NCI-H2227 treated with DMSO at 0.1 percent for 48 hours (cell line): ENCODE results near the gene PLEKHM3.

Experiments used
- DNase-seq: peaks from one replicate; lab custom pipeline; 2025; lab: John Stamatoyannopoulos, UW

The PLEKHM3 gene

DNA sequence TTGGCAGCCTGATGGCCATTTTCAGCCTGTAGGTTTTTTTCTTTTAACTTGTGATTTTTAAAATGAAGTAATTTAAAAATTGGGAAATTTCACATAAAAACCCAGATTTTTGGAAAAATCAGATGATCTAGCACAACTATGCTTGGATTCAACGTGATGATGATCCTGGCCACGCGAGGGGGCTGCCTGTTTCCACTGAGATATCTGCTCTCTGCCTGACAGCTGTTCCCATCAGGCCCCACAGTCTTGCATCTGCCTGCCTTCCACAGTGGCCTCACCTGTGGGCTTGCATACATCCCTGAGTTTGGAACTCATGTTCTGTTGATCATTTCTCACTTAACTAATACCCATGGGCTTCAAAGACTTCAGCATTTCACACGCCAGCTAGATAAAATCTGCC is 163.5 kb downstream of the PLEKHM3 start:
- no peak for DNase-seq

DNA sequence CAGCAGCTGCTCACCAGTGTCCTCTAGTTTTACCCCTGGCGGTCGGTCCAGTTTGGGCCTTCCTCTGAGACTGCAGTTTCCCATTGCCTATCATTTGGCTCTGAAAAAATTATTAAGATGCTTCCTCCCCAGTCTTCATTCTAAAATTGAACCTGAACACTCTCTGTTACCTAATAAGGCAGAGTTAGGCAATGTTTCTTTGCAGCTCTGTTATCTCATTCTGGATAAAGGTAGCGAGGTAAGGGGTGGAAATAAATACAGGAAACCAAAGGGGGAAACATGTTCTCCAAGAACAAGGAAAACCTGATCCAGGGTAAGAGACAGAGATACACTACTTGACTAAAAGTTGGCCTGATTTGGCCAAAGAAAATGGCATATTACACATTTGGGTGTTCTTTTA is 164.6 kb downstream of the PLEKHM3 start:
- no peak for DNase-seq

DNA sequence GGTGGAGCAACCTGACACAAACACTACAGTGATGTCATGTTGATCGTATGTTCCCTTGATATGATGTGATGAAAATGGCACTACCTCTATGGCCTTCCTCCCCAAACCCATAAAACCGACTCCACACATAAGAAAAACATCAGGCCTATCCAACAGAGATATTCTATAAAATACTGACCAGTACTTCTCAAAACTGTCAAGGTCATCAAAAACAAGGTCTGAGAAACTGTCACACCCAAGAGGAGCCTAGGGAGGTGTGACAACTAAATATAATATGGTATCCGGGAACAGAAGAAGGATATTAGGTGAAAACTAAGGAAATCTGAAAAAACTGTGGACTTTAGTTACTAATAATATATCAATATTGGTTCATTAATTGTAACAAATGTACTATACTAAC is 169.7 kb downstream of the PLEKHM3 start:
- no peak for DNase-seq

DNA sequence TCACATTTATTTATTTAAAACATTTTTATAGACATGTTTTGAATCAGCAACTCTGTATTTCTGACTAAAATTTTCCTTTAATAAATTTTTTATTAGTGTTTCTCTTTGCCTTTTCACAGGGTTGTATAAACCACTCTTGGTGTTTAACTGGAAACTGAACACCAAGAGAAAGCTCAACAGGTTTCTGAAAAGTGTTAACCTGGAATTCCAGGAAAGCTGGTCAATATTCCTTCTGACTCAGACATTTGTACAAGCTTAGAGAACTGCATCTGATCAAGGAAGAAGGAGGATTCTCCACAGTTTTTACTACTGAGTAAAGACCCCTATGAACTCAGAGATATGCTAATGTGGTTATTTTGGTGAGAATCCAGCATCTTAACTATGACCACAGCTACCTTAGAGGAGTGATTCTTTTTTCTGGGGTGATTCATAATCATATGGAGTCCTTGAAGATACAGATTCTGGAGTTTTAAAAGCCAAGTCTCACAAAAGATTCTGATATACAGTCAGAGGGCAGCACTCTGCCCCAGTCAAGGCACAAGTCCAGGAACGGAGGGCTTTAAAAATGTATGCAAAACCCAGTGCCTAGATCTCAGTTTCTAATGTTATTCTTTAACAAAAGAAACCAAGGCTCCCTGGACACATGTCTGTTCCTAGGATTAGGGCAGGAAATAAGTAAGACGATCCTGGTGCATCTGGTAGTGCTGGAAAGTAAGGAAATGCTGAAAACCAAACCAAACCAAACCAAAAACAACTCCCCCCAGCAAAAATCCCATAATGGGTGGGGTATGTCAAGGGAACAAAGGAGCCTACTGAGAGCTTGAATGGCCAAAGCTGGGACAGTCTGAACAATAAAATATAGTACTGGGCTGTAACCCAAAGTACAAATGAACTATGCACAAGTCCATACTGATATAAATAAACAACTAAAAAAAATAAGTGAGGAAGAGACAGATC is 170.6 kb downstream of the PLEKHM3 start:
- DNase-seq = no peak

DNA sequence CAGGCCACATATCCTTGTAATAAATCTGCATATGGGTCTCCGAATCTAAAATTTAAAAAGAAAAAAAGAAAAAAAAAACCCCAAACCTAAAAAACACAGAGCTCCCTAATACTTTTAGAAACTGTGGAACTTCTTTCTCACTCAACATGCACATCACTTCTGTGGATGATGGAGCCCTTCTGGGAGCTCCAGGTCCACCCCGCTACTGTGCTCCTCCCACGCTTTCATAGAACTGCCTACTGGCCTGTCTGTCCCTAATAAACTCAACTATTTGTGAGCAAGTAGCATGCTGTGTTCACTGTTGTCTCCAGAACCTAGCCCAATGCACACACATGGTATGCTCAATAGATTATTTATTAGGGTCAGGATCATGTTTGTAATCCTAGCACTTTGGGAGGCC is 172.5 kb downstream of the PLEKHM3 start:
- DNase-seq = no peak

DNA sequence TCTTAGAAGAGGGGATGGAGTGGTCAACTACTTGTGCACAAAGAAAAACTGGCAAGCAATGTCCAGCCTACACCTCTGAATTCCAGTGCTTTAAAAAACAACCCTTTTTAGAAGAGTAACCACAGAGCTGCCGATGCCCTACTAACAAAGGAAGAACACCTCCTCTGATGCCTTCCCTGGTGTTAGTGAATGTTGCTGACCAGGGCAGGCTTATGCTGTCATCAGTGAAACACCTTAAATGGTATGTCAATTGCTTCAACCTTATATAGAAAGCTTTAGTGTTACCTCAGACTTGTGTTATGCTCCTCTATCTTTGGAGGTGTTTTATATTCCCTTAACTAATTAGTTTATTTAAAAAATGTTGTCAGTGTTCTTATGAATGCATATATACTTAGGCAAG is 175.9 kb downstream of the PLEKHM3 start:
- no peak for DNase-seq

DNA sequence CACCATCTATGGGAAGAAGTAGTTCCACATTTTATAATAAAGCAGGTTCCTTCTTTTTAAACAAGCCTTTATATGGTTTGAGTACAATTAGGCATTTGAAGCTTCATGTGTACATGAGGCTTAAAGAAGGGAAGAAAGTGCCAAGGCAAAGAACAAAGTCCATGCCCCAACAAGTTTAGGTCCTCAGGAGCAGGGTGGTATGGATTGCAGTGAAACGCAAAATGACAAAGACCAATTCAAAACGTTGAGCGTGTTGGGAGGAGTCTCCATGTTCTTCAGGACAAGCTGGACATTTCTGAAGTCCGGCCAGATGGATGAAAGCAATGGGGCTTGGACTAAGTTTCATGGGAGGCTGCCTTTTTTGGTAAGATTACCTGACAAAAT is 176.8 kb downstream of the PLEKHM3 start:
- DNase-seq = no peak

DNA sequence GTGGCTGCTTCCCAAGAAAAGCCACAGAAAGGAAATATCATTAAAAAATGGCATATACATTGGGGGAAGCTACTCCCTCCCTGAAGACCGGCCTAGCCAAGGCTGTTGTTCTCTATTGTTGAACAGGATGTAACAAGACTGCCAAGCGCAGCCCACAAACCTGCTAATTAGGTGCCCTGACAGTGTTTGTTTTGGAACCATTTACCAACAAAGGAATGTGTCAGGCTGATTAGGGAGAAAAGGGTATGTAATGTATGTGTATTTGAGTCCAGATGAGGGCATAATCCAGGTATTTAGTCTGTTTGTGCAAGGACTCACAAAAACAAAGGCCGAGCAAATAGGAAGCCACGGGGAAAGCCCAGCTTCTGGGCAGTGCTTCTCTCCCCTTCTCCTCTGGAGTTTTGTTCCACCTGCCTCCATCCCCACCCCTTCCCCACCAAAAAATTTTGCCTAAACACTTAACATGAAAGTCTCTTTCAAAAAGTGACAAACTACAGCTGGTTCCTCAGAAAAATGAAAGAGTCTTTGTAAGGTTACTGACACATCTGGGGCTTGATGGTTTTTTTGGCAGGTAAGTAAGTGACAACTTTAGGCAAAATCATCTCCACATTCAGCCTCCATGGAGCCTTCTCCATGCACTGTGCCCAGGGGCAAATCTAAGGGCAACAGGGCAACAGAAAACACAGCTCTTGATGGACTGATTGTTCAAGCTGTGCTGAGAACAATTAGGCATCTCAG is 177.4 kb downstream of the PLEKHM3 start:
- DNase-seq = peak; percentile 42

DNA sequence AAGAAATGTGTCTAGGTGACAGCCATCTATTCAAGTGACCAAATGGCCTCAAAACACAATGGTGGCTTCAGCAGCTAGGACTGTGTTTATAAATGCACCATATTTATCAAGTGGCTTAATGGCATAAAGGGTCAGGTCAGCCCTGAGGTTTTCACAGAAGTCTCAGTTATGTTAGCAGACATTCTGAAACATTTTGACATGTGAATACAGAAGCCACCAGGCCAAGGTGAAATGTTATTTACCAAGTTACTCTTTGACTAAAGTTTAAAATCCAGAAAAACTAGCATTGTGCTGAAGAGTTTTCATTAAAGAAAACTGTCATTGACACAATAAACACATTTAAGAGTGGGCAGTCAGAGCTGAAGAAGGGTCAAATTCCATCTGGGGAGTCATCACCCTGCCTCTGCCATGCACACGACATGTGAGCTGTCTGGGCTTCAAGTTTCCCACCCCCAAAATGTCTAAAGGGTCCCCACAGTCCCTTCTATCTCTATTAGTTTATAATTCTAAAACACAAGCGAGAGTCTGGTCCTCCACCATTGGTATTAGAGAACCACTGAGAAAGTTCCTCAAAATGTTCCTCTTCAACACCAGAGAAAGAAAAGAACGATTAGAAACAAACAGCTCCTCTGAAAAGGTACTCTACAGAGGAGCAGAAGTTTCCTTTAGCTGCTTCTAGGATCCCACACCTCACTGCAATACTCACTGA is 178.1 kb downstream of the PLEKHM3 start:
- DNase-seq = no peak

DNA sequence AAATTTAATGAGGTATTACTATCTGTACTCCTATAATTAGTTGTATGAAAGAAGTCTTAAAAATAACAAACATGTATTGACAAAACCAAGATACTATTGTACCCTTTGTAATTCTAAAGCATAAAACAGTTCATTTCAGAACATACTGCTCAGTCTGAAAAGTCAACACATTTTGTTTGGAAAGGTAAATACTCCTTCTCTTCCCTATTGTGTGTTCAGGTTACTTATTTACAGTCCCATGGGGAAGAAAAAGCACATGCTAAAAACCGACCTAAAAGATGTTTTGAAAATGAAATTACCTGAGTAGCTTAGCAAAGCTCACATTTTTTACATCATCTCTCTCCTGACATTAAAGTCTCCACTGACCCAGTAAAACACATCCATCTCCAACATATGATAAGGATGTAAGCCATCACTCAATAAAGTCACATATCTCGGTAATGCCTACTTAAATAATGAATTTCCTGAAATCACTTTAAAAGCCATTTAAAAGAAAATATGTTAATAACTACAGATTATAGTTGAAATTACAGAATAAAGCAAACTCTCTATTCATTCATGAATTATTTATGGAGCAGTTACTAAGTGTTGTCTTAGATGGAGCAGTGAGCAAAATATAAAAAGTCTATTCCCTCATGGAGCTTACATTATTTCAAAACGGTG is 180.0 kb downstream of the PLEKHM3 start:
- DNase-seq = no peak

DNA sequence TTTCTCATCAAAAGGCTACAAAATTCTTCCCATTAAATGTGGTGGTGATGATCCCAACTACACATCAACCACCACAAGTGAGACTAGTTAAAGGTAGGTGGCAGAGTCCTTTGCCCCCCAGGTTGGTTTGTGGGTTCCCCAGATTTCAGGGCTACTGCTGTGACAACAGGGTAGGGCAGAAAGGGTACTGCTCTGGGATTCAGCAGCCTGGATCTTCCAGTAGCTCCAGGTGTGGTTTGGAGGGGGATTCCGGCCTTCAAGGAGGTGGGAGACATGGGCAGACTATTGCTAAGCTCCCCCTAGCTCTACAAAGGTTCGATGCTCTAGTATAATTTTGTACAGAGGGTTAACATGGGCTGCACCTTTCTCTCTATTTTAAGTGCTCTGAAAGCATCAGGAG is 180.7 kb downstream of the PLEKHM3 start:
- no peak for DNase-seq

DNA sequence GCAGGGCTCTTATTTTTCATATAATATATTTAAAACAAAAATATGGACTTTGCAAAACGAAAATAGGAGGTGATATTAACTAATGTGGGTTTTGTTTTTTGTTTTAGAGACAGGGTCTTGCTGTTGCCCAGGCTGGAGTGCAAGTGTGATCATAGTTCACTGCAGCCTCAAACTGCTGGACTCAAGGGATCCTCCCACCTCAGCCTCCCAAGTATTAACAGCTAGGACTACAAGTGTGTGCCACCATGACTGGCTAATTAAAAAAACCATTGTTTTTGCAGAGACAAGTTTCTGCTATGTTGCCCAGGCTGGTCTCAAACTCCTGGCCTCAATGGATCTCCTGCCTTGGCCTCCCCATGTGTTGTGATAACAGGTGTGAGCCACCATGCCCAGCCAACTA is 185.2 kb downstream of the PLEKHM3 start:
- no peak for DNase-seq

DNA sequence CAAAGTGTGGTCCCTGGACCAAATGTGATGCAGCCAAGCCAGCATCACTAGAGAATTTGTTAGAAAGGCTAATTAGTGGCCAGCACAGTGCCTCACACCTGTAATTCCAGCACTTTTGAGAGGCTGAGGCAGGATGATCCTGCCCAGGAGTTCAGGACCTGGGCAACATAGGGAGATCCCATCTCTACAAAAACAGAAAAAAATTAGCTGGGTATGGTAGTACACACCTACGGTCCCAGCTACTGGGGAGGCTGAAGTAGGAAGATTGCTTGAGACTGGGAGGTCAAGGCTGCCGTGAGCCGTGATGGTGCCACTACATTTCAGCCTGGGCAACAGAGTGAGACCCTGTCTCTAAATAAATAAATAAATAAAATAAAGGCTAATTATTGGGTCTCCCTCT is 185.8 kb downstream of the PLEKHM3 start:
- DNase-seq = no peak

DNA sequence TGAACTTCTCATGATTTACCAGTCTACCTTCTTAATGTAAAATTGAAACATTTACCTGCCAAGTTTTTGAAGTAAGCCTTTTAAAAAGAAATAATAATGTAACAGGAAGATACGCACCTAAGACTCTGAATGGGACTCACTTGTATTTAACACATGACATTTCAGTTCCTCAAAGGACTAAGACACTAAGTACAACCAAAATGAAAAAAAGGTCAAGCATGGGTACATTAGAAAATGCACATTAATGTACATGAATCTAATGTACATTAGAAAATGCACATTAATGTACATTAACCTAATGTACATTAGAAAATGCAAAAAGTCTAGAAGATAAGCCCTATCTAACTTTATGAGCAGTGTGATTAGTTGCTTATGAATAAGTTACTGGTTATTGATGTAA is 186.3 kb downstream of the PLEKHM3 start:
- no peak for DNase-seq

DNA sequence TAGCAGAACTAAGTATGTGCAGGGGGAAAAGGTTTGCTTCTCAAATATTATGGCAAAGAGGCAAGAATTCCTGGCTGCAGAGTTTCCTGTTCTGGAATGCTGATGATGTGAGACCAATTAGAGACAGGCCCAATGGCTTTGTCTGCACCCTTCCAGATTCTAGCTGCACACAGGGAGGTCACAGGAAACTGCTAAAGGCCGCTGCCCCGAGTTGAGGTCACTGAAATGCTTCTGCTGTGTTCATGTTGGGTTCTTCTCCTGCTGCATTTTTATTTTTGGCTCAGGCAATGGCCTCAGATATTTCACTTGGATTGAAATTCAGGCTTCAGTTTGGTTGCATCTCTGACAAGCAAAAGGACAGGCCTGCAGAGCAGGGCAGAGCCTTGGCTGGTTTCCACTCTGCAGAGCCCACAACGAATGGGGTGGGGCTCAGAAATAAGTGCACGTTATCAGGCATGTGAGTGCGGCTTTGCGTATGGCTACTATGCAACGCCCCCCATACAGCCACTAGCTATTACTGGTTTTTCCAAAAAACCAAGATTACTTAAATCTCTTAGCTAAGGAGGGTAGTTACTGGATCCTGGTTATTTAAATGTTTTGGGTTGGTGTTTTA is 188.7 kb downstream of the PLEKHM3 start:
- peak; percentile 74 for DNase-seq

DNA sequence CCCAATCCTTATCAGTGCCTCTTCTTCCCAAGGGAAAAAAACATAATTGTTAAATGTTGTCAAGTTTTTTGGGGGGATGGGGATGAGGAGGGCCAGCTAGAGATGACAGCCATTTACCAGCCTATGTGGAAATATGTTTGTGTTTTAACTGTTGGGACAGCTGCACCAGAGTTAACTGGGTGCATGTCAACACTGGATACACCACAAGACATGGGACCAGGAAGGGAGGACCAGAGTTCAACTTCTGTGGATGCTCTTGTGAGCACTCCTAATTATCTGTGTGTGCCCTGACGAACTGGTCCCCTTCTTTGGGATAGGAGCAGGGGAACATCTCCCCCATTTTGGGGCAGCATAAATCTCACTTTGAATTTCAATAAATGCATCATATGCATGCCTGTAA is 189.5 kb downstream of the PLEKHM3 start:
- no peak for DNase-seq

DNA sequence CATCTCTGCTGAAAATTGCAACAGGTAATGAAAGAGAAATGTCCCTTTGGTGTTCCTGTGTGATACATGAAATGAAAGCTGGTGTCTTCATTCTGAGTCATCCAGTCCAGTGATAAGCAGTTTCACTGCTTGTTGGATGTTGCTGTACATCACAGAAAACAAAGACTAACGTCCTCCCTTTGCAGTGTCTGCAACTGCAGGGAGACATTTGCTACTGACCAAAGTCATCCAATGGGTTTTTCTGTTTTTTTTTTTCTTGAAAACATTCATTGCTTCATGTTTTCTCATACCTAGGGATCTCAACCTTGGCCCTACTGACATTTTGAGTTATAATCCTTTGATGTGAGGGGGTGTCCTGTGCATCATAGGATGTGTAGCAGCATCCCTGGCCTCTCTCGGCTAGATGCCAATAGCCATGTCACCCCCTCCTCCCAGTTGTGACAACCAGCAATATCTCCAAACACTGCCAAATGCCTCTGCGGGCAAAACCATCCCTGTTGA is 192.0 kb downstream of the PLEKHM3 start:
- DNase-seq = no peak

DNA sequence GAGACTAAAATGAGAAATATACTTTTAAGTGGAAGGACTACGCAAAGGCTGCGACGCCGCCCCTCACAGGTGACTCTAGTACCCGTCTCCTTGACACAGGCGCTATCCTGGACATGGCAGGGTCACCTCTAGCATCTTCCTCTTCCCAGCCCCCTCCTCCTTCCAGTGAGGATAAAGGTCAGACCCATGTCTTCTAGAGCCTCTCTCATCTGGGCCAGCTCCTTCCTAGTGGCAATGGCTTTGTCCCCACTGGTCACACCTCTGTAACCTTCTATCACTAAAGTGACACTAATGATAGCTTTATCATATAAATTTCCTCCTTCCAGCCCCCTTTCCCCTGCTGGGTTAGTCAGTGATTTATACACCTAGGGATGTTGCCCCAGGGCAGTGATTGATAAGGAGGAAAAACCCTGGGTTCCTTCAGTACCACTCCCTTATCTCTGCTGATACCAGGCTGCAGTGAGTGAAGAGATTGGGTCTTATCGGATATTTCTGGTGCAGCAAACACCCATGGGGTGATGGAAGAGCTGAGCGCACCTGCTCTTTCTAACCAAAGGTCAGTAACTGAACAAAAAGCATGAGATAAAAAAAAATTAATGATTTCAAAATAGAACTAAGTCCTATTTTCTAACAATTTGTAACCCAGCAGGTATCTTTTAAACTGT is 193.6 kb downstream of the PLEKHM3 start:
- DNase-seq = no peak

DNA sequence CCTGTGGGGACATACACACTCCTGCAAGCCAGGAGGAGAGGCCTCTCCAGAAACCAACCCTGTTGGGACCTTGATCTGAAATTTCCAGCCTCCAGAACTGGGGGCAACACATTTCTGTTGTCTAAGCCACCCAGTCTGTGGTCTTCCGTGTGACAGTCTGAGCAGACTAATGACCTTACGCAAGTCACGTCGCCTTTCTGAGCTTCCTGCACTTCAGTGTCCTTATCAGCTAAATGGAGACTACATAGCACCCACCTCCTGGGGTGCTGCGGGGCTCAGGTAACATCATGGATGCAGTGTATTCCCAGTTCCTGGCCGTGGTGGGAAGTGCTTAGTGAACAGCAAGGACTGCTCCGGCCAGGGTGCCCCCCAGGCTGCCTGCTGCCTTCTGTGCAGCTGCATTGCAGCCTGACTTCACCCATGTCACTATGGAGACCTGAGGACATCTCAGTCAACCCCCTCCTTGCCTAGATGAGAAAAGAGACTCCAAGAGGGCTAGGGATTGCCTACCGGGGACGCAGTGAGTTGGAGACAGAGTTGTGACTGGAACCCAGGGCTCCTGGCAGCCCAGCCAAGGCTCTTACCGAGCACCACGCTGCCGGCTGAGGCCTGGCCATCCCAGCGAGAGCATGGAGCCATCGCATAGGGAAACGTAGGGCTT is 194.4 kb downstream of the PLEKHM3 start:
- DNase-seq = no peak

DNA sequence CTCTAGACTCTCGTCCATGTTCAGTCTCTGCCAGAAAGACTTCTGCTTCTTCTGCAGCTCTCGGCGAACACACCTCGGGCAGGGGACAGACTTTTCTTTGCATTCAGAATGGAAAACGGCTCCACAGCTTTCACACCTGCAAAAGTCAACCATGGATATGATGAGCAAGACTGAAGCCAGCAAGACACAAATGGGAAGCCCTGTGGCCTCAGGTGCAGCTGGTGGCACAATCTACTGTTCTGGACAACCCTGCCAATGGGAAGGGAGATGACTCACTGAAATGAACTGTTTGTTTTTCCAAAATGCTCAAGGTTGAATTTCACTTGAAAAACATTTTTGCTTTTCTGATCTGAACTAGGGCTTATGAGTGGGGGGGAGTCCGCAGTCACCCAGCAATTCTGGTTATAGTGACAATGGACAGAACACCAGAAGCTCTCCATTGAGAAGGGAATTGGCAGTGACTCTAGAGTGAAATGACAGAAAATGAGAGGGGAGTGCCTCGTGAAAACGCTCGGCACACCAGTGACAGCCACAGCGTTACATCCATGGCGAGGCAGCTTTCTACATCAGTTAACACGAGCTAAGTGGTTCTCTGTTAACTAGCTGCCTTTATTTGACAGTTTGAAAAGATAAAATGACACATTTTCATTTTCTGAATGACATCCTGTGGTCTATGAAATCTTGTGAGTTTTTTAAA is 196.8 kb downstream of the PLEKHM3 start:
- DNase-seq = peak; percentile 41
